KMS-11 (cell line): Measurements from ENCODE around the gene RPL36AL.
A peak's percentile ranks its signal among the peaks of the same experiment; 100 is the strongest.
"Not testable (repeated sequence)": the region's sequence is repeated elsewhere in the genome, so short reads cannot be mapped to it uniquely, and the experiment has no call there.

ENCODE experiments used
- H2AFZ ChIP-seq: fragments of 200-600 bp; sonication (generic); 2 replicates; pipeline ENCODE4 v1.6.1; 2016; ENCODE audit warnings: antibody characterized with exemption, mixed run types, low read depth
- H3K27ac ChIP-seq: fragments of 200-600 bp; sonication (generic); 2 replicates; pipeline ENCODE4 v1.6.1; 2016; ENCODE audit warnings: mild to moderate bottlenecking, mixed run types
- H3K27me3 ChIP-seq: fragments of 200-600 bp; sonication (generic); 2 replicates; pipeline ENCODE4 v1.6.1; 2017; ENCODE audit warnings: mild to moderate bottlenecking, low read depth, mixed run types, moderate library complexity; ENCODE audit not compliant: insufficient read depth
- H3K36me3 ChIP-seq: fragments of 200-600 bp; sonication (generic); 2 replicates; pipeline ENCODE4 v1.6.1; 2017; ENCODE audit warnings: mild to moderate bottlenecking, mixed run types; ENCODE audit not compliant: insufficient read depth
- H3K4me1 ChIP-seq: fragments of 200-600 bp; sonication (generic); 2 replicates; pipeline ENCODE4 v1.6.1; 2016; ENCODE audit warnings: mild to moderate bottlenecking, low read depth, mixed run types; ENCODE audit not compliant: poor library complexity, severe bottlenecking
- H3K4me2 ChIP-seq: fragments of 200-600 bp; sonication (generic); 2 replicates; pipeline ENCODE4 v1.7.0; 2016; ENCODE audit warnings: mild to moderate bottlenecking, mixed run types
- H3K4me3 ChIP-seq: fragments of 200-600 bp; sonication (generic); IDR thresholded peaks from 2 replicates; pipeline ENCODE4 v1.6.1; 2017; ENCODE audit warnings: low read depth, low read length, mixed read lengths; ENCODE audit not compliant: insufficient read depth
- H3K79me2 ChIP-seq: fragments of 200-600 bp; sonication (generic); 2 replicates; pipeline ENCODE4 v1.6.1; 2016; ENCODE audit warnings: low read depth, mixed run types; ENCODE audit not compliant: insufficient read depth
- H3K9ac ChIP-seq: fragments of 200-600 bp; sonication (generic); 2 replicates; pipeline ENCODE4 v1.6.1; 2016; ENCODE audit warnings: mild to moderate bottlenecking, mixed run types
- H4K20me1 ChIP-seq: fragments of 200-600 bp; sonication (generic); 2 replicates; pipeline ENCODE4 v1.6.1; 2016; ENCODE audit warnings: mild to moderate bottlenecking, mixed run types; ENCODE audit not compliant: insufficient read depth
- CTCF ChIP-seq: fragments of 200-600 bp; sonication (generic); conservative IDR thresholded peaks from 2 replicates; pipeline ENCODE4 v1.6.1; 2017; ENCODE audit warnings: low read depth, mild to moderate bottlenecking, antibody characterized with exemption, low read length, moderate library complexity, mixed read lengths

RPL36AL gene

GRCh38 chr14:49620182-49621113, at the start of gene RPL36AL, which contains the start of gene MGAT2:
RPL36AL (minus strand) TSS chr14:49620626; CDS start chr14:49619104, 1,522 bp downstream.
MGAT2 (plus strand) TSS chr14:49620799; CDS start chr14:49621269, 470 bp downstream.
- peak within 1 kb of the TSS; percentile 97 for H3K9ac ChIP-seq
- H3K36me3 ChIP-seq, result peaks cover 7% of the 10 kb centered on the region; the same call in 1 of the 2 replicates
- H3K4me2 ChIP-seq, result peak within 1 kb of the TSS; percentile 96

GRCh38 chr14:49659526-49660455, 39.4 kb upstream of the RPL36AL start:
- Histone ChIP-seq H3K4me2 (no peak overlapping the region), H3K27me3 (no peaks in the 10 kb centered on the region), H2AFZ (no peak overlapping the region), H3K4me1 (no peaks in the 10 kb centered on the region), H3K9ac (no peak overlapping the region), H3K27ac (no peak overlapping the region), H4K20me1 (no peaks in the 10 kb centered on the region), H3K4me3 (no peak overlapping the region), H3K36me3 (no peaks in the 10 kb centered on the region), H3K79me2 (no peaks in the 10 kb centered on the region)
- TF ChIP-seq CTCF, result no peak

More at GRCh38 chr14:49620182-49621113, at the start of gene RPL36AL, which contains the start of gene MGAT2:
- H3K79me2 ChIP-seq, result peaks cover 84% of the 10 kb centered on the region
- no peaks in the 10 kb centered on the region for H4K20me1 ChIP-seq
- H2AFZ ChIP-seq, result peak within 1 kb of the TSS; percentile 38; the same call in 1 of the 2 replicates
- H3K4me3 ChIP-seq, result no peak within 1 kb of the TSS
- no peaks in the 10 kb centered on the region for H3K27me3 ChIP-seq
- peaks cover 32% of the 10 kb centered on the region for H3K4me1 ChIP-seq
- TF ChIP-seq CTCF, result no peak
- peak within 1 kb of the TSS; percentile 99 for H3K27ac ChIP-seq

- H3K79me2 ChIP-seq, H3K4me3 ChIP-seq, H2AFZ ChIP-seq, H3K27ac ChIP-seq, H3K27me3 ChIP-seq, H3K4me2 ChIP-seq, H3K9ac ChIP-seq, H3K36me3 ChIP-seq, H4K20me1 ChIP-seq, H3K4me1 ChIP-seq: not testable (repeated sequence)
These were observed 37.1 kb upstream of the RPL36AL start for GRCh38 chr14:49657500-49657899.

- Histone ChIP-seq H3K36me3 (no peaks in the 10 kb centered on the region), H3K4me3 (no peak overlapping the region), H3K9ac (no peak overlapping the region), H3K27ac (no peak overlapping the region), H3K27me3 (no peaks in the 10 kb centered on the region), H3K4me1 (no peaks in the 10 kb centered on the region), H3K4me2 (no peak overlapping the region), H4K20me1 (no peaks in the 10 kb centered on the region), H2AFZ (no peak overlapping the region), H3K79me2 (no peaks in the 10 kb centered on the region)
- no peak for TF ChIP-seq CTCF
These were observed 34.1 kb upstream of the RPL36AL start for GRCh38 chr14:49654511-49654910.
